Rectal smooth muscle tissue (tissue), 1 donor: Measurements from ENCODE around the gene ZNF560.

Source experiments
- H3K27ac ChIP-seq: one replicate; pipeline ENCODE4 v1.7.0; 2013; ENCODE audit warnings: low read depth, low read length, inconsistent platforms
- H3K27me3 ChIP-seq: one replicate; pipeline ENCODE4 v1.7.0; 2013; ENCODE audit warnings: low read length; ENCODE audit not compliant: control insufficient read depth, insufficient read depth
- H3K36me3 ChIP-seq: one replicate; pipeline ENCODE4 v1.7.0; 2013; ENCODE audit warnings: low read length; ENCODE audit not compliant: control insufficient read depth, insufficient read depth
- H3K4me1 ChIP-seq: one replicate; pipeline ENCODE4 v1.7.0; 2013; ENCODE audit warnings: low read length; ENCODE audit not compliant: control insufficient read depth, insufficient read depth
- H3K4me3 ChIP-seq: one replicate; pipeline ENCODE4 v1.7.0; 2013; ENCODE audit warnings: low read length
- H3K9ac ChIP-seq: one replicate; pipeline ENCODE4 v1.7.0; 2013; ENCODE audit warnings: low read length

The ZNF560 gene

GRCh38 chr19:9430444-9430843 lies 68.0 kb downstream of the ZNF560 start:
- Histone ChIP-seq H3K27ac (no peak overlapping the region), H3K4me3 (no peak overlapping the region), H3K36me3 (peaks cover 36% of the 10 kb centered on the region), H3K4me1 (peaks cover 8% of the 10 kb centered on the region), H3K27me3 (no peaks in the 10 kb centered on the region), H3K9ac (no peak overlapping the region)

- Histone ChIP-seq H3K4me1 (no peaks in the 10 kb centered on the region), H3K27ac (no peak overlapping the region), H3K27me3 (no peaks in the 10 kb centered on the region), H3K9ac (no peak overlapping the region), H3K36me3 (peaks cover 51% of the 10 kb centered on the region), H3K4me3 (no peak overlapping the region)
These were observed 70.5 kb downstream of the ZNF560 start for GRCh38 chr19:9427941-9428340.
